SW480 (cell line): Measurements from ENCODE around the gene CCDC127.
"Not testable (repeated sequence)": the region's sequence is repeated elsewhere in the genome, so short reads cannot be mapped to it uniquely, and the experiment has no call there.

Experiments used
- DNase-seq: peaks from one replicate; pipeline ENCODE4 v3.0.0-alpha.2; 2016; ENCODE audit warnings: low spot score

CCDC127 gene

DNA sequence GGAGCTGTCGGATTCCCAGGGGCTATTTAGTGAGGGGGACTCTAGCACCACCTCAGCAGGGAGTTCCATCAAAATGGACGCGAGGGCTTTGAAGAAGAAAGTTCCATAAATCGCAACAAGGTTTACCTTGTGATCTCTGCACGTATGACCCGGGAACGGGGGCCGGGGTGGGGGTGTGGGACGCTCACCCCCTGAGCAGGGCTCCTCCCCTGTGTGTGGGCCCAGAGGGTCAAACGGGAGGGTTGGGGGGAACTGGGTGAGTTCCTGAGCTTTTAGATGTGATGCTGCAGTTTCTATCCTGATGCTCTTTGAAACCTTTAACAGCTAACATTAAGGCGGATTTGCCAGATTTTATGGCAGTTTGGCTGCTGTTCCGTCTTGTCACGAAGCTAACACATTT lies 45.5 kb downstream of the CCDC127 start:
- no peak for DNase-seq

DNA sequence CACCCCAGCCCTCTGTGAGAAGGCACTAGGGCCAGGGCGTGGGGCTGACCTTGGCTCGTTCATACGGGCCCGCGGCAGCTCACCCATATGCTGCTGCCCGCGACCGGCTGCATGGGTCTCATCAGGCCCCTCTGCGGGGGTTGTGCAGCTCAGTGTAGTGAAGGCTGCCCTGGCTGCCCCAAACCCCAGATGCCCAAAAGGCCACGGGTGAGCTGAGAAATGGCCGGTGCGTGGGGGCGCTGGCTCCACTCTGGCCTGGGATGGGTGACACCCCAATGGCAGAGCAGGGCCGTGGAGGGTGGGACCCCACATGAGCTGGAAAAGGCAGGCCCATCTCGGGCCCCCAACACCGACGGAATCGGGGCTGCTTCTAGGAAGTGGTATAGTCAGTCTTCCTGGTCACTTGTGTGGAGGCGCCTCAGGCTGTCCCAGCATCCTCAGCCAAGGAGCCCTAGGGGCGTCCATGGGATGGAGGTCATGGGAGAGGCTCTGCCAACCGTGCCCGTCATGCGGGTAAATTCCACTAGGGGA lies 46.1 kb downstream of the CCDC127 start:
- DNase-seq = no peak

DNA sequence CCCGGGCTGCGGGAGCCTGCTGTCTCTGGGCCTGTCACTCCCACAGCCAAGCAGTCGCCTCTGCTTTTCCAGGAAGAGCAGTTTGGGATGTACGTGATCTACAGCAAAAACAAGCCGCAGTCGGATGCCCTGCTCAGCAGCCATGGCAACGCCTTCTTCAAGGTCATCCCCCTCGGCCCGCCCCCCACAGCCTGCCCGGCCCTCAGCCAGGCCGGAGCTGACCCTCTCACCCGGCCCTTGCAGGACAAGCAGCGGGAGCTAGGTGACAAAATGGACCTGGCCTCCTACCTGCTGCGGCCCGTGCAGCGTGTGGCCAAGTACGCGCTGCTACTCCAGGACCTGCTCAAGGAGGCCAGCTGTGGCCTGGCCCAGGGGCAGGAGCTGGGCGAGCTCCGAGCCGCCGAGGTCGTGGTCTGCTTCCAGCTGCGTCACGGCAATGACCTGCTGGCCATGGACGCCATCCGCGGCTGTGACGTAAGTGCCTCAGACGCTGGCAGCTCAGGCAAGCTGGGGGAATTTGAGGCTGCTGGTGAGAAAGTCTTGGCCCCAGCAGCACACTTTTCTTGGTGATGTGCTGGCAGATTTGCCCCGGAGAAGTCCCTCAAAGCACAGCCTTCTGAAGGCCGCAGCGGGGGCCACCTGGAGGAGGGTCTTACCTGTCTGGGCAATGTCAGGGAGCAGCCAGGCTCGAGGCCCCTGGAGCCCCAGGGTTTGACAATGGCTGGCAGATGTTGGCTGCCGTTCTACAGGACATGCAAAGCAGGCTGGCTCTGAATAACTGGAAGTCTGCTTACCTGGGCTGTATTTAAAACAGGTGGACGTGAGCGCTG lies 46.8 kb downstream of the CCDC127 start:
- DNase-seq = no peak

DNA sequence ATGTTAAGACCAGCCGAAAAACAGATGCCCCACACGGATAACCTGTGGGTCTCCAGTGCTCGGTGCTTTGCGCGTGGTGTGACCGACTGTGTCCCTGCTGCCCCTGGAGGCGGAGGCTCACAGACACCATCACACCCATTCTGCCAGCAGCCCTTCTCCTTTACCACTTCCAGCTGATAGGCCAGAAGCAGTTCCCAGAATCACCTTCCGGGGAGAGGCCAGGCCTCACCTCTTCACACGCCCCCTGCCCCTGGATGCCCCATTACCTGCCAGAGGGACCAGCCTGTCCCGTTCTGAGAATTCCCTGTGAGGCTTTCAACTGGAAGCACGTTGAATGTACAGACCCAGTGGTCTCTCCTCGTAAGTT lies 48.2 kb downstream of the CCDC127 start:
- no peak for DNase-seq

DNA sequence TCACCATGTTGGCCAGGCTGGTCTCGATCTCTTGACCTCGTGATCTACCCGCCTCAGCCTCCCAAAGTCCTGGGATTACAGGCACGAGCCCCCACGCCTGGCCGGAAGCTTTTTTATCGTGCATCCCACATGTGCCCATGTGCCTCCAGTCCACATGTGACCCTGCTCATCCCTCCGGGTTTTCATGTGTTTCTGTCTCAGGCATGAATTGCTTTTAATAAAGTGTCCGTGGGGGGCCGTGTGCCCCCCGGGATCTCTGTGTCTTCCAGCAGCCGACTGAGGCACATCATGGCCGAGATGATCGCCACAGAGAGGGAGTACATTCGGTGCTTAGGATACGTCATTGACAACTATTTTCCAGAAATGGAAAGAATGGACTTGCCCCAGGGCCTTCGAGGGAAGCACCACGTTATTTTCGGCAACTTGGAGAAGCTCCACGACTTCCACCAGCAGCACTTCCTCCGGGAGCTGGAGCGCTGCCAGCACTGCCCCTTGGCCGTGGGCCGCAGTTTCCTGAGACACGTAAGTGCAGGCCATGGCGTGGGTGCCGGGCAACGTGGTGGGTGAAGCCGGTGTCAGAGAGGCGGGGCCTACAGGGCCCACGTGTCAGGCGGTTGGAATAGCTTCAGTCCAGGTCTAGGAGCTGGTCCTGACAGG lies 48.8 kb downstream of the CCDC127 start:
- no peak for DNase-seq

DNA sequence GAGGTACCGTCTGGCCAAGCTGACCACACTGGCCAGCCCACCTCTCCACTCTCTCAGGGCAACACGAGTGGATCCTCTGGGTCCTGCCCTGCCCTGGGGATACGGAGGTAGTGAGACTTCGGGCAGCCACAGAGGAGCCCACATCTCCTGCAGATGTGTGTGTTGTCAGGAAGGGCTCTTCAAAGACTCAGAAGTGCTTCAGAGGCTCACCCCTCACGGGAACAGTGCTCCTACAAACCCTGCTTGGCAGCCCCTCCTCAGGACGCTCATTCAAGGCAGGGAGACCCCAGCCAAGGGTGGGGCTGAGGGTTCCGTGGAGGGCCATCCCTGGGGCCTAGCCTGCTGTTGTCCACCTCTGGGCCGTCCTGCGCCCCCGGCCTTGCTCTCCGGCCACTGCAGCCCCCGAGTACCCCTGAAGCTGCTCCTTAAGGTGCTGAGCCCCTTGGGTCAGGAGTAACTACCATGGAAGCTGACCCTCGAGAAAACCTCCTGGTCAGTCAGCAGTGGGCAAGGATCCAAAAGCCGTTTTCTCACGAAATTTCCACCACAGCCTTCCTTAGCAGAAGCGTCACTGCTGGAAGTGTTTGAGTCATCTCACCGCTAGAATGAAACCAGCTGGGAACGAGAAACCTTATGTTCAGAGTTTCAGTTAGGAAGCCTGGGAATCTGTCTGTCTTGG lies 49.8 kb downstream of the CCDC127 start:
- no peak for DNase-seq

DNA sequence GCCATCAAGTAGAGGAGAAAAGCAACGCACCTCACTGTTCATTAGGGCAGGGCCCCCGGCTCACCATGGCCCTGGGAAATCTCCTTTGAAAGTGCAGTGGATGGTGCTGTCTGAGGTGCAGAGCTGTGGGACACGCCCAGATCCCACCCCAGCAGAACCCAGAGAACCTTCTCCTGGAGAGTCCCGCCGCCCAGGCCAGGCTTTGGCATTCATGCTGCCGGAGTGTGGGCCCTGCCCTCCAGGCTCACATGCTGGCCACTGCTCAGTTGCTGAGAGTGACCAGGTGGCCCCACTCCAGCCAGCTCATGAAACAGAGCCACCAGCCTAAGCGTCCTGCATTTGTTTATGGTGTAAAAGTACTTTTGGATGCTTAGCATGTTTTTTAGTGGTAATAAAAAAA lies 50.4 kb downstream of the CCDC127 start:
- no peak for DNase-seq

DNA sequence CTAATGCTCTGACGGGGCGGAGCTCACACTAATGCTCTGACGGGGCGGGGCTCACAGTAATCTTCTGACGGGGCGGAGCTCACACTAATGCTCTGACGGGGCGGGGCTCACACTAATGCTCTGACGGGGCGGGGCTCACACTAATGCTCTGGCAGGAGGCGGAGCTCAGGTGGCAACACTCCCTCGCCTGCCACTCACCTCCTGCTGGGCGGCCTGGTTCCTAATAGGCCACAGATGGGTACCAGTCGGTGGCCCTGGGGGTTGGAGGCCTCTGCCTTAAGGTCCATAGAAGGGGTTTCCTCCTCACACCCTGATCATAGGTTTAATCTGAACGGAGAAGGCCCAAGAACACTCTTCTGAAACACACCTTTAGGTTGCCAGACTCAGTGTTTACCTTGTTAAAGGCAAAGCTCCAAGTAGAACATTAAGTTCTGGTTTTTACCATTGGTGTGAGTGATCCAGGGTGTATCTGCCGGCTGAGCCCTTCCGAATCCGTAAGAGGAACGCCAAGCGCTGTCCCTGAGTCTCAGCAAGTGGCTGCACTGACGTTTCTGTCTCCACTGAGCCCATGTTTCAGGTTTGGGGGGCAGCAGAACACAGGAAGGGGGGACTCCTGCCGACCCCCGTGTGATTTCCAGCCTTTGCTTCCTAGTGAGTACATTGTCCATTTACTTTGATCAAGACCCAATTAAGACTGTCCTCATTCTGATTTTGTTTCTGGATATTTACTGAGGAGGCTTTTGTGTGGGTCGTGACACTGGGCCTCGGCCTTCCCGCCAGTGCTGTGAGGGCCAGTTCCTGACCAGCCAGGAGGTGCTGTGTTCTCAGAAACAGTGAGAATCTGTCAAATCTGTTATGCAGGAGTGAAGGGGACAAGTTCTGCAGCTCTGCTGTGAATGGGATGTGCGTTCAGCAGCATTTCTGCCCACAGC lies 51.2 kb downstream of the CCDC127 start:
- no peak for DNase-seq

DNA sequence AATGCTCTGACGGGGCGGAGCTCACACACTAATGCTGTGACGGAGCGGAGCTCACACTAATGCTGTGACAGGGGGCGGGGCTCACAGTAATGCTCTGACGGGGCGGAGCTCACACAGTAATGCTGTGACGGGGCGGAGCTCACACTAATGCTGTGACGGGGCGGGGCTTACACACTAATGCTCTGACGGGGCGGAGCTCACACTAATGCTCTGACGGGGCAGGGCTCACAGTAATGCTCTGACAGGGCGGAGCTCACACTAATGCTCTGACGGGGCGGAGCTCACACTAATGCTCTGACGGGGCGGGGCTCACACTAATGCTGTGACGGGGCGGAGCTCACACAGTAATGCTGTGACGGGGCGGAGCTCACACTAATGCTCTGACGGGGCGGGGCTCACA lies 53.2 kb downstream of the CCDC127 start:
- DNase-seq = not testable (repeated sequence)

DNA sequence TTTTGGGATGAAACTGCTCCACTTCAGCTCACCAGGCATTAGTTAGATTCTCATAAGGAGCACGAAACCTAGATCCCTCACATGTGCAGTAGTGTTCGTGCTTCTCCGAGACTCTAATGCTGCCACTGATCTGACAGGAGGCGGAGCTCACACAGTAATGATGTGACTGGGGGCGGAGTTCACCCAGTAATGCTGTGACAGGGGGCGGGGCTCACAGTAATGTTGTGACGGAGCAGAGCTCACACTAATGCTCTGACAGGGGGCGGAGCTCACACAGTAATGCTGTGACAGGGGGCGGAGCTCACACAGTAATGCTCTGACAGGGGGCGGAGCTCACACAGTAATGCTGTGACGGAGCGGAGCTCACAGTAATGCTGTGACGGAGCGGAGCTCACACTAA lies 53.7 kb downstream of the CCDC127 start:
- DNase-seq = peak; percentile 17

DNA sequence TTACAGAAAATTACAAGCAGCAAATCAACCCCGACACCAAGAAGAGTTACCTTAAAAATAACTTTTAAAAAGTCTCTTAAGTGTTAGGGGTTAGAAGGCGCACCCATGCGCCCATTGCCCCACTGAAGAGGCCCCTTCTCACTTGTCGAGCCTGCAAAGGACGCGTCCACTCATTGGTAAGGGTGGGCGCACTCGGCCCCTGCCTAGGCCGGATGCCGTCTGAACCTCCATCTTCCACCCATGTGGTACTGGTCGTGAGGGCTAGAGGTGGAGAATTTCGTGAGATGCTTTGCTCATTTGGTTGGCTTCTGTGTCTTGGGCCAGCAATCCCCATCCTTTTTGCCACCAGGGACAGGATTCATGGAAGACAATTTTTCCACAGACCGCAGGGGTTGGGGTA lies 54.1 kb downstream of the CCDC127 start:
- DNase-seq = no peak

DNA sequence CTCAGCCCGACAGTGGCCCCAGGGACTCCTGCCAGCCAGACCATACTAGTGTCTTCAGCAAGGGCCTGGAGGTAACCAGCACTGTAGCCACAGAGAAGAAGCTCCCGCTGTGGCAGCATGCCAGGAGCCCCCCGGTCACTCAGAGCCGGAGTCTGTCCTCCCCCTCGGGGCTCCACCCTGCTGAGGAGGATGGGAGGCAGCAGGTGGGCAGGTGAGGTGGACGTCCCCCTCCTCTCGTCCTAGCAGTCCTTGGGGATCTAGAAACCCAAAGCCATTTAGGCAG lies 54.7 kb downstream of the CCDC127 start:
- DNase-seq = no peak

DNA sequence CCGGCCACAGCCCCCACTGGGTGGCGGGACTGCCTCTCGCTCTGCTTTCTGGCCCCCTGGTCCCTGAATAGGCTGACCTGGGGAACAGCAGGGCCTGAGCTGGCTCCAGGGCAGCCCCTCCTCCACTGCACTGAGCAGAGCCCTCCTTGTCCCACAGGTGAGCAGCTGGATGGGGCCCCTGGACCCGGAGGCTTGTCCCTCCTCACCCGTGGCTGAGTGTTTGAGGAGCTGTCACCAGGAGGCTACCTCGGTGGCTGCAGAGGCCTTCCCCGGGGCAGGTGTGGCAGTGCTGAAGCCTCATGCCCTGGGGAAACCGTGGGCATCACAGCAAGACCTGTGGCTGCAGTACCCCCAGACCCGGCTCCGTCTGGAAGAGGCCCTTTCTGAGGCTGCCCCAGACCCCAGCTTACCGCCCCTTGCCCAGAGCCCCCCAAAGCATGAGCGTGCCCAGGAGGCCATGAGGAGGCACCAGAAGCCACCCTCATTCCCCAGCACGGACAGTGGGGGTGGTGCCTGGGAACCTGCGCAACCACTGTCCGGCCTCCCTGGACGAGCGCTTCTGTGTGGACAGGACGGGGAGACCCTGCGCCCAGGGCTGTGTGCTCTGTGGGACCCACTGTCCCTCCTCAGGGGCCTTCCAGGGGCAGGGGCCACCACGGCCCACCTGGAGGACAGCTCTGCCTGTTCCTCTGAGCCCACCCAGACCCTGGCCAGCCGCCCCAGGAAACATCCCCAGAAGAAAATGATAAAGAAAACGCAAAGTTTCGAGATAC lies 55.2 kb downstream of the CCDC127 start:
- no peak for DNase-seq

DNA sequence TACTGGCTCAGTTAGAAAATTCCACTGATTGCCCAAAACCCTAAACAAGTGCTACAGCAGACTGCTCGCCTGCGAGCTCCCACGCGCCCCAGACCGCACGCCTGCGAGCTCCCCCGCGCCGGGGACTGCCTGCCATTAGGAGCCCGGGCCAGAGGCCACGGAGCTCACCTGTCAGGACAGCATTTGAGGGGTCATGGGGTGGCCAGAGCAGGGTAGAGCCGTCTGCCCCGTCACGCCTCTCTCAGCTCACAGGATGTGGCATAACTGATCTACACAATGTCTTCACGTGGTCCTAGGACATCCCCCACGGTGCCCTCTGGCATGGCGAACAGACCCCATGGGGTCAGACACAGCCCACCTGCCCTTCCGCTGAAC lies 55.8 kb downstream of the CCDC127 start:
- DNase-seq = no peak

DNA sequence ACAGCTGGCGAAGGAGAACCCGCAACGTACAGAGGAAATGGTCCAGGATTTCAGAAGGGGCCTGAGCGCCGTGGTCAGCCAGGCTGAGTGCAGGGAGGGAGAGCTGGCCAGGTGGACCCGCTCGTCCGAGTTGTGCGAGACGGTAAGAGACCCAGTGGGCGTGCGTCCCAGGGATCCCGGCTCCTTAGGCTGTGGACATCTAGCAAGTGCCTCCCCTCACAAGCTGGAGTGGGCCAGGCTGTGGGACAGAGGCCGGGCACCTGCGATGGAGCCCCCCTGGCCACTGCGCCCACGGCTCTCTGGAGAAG lies 56.2 kb downstream of the CCDC127 start:
- no peak for DNase-seq

DNA sequence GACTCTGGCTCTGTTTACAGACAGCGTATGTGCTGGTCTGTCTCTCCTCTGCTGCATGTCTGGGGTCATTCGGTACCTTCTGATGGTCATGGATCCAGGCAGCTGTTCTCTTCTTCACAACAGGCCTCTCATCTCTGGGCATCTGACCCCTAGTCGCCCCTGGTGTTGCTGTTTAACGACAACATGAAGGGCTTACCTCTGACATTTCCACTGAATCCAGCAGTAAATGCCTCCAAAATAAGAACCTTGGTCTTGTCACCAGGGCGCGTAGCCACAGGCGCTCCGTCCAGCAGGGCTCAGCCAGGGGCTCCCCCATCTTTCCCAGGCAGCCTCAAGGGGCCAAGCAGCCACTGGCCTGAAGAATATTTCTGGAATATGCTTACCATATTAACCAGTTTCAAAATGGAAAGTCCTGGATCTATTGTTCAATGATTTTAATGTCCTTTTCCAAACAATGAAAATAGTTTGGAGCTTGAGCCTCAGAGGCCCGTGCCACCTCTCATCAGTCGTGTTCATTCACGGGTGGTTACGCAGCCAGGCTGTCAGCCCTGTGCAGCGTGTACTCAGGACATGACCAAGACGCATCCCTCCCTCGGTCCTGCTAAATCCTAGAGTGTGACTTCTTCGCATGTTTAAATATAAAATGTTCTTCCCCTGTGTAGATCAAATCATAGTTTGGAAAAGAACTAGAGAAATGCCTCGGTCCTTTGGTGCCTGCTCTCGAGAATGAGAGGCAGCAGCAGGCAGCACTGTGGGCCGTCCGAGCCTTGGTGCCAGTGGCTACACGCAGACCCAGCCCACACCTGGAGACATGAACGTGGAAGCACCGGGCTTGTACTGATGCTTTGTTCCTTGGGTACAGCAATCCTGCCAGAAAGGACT lies 56.8 kb downstream of the CCDC127 start:
- no peak for DNase-seq

DNA sequence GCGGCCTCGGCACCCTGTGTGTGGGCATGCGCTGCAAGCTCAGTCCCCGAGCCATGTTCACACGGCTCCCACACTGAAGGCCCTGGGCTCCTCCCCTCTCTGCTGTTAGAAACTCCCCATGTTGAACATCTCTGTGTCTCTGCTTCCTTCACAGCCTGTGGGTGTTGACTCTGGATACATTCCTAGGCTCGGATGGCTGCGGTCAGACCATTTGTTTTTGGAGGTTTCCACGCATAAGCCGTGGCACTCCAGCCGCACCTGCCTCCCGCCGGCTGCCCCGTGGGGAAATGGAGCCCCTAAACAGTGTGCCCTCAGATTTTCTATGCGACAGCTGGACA lies 57.8 kb downstream of the CCDC127 start:
- no peak for DNase-seq

DNA sequence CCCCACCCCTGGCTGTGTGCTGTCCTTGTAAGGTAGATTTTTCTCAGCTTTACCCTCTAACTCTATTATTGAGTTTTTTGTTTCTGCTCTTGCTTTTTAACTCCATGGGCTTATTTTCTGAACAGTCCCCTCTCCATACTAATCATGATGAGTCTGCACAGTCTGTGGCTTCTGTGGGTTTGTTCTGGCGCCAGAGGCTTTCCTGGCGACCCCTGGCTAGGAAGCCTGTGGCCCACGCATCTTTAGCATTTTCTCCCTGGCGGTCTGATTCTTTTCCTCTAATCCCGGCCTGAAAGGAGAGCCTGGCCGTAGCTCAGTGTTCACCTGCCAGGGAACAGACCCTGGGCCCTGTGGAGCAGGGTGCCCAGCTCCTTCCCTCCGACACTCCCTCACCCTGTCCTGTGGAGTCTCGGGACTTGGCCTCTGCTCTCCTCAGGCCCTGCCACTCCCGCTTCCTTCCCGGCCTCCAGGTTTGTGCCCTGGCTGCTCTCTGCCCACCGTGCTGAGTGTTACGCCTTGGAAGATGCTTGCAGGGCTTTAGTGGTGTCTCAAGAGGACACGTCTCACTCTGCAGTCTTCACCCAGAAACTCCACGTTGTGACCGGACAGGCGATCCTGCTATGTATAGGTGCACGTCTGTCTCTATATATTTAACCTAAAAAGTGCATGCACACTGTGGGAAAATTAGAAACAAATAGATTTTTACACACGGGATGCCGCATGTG lies 58.3 kb downstream of the CCDC127 start:
- DNase-seq = no peak

DNA sequence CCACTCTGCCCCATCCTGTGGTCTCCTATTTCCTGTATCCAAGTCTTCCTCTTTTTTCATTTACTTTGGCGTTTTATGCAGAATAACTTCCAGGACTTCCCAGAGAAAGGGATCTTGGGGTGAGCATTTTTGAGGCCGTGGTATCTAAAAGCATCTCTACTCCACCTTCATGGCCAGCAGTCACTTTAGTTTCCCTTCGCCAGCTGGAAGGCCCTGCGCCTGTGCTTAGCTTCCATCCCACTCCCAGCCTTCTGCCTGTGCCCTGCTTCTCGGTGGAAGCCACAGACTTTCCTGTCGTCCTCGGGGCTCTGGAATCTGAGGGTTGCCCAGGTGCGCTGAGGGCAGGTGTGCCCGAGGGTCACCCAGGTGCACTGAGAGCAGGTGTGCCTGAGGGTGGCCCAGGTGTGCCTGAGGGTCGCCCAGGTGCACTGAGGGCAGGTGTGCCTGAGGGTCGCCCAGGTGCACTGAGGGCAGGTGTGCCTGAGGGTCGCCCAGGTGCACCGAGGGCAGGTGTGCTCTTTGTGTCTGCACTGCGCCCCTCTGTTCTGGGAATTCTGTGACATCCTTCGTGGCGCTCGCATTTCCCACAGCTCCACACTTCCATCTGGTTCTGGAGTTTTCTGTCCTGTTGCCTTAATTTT lies 59.0 kb downstream of the CCDC127 start:
- DNase-seq = no peak

DNA sequence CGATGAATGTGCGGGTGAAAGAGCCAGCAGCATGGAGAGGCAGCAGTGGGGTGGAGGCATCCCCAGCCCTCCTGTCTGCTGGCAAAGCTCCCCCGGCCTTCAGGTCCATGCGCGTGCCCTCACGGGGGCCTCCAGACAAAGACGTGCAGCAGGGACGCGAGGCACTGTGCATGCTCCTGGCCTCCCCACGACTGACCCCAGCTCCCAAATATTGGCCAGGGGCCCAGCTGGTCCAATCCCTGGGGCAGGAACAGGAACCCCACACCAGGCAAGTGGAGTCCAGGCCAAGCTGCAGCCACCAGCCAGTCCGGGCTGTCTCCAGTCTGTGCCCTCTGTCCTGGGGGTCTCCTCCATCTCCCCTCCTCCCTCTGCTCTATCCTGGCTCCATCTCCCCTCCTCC lies 60.2 kb downstream of the CCDC127 start:
- no peak for DNase-seq
